C4-2B (cell line): ENCODE data around the gene KIF2A.

Source experiments
- H3K27ac ChIP-seq: fragments of 450-650 bp; 2 replicates; pipeline ENCODE4 v1.5.1; 2017
- ZFX ChIP-seq: fragments of 450-650 bp; IDR thresholded peaks from 2 replicates; pipeline ENCODE4 v1.6.1; 2017
- TF ChIP-seq, protein P1 (sequence below): fragments of 450-650 bp; conservative IDR thresholded peaks from 2 replicates; pipeline ENCODE4 v1.5.1; 2017; ENCODE audit warnings: mild to moderate bottlenecking

KIF2A gene

DNA sequence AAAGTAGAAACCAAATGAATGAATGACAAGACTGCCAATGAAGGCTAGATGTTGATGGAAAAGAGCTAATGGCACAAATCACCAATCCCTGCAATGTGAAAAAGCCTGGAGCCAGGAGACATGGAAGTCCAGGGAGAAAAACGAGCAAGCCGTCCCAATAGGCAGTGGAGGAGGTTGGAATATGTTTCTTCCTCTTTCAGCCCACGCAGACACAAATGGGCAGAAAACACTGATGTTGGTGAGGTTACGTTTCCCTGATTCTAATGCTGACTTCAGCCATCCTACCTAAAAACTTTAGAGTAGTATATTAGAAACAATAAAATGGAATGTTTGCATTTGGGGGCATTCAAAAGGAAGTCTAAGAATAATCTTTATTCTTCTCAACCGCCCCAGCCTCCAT is 23.9 kb upstream of the KIF2A start:
- no peak for TF ChIP-seq ZFX
- TF ChIP-seq, protein P1, sequence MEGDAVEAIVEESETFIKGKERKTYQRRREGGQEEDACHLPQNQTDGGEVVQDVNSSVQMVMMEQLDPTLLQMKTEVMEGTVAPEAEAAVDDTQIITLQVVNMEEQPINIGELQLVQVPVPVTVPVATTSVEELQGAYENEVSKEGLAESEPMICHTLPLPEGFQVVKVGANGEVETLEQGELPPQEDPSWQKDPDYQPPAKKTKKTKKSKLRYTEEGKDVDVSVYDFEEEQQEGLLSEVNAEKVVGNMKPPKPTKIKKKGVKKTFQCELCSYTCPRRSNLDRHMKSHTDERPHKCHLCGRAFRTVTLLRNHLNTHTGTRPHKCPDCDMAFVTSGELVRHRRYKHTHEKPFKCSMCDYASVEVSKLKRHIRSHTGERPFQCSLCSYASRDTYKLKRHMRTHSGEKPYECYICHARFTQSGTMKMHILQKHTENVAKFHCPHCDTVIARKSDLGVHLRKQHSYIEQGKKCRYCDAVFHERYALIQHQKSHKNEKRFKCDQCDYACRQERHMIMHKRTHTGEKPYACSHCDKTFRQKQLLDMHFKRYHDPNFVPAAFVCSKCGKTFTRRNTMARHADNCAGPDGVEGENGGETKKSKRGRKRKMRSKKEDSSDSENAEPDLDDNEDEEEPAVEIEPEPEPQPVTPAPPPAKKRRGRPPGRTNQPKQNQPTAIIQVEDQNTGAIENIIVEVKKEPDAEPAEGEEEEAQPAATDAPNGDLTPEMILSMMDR = no peak
- no peak overlapping the region for H3K27ac ChIP-seq

GRCh38 chr5:62283005-62283404 is 23.0 kb upstream of the KIF2A start:
- no peak for TF ChIP-seq ZFX
- TF ChIP-seq, protein P1 = no peak
- H3K27ac ChIP-seq = no peak overlapping the region

GRCh38 chr5:62283861-62284260 is 22.1 kb upstream of the KIF2A start:
- H3K27ac ChIP-seq = no peak overlapping the region
- TF ChIP-seq, protein P1 = no peak
- no peak for TF ChIP-seq ZFX

- no peak overlapping the region for H3K27ac ChIP-seq
- TF ChIP-seq, protein P1 = no peak
- no peak for TF ChIP-seq ZFX
These were observed 20.8 kb upstream of the KIF2A start for GRCh38 chr5:62284946-62285891.

DNA sequence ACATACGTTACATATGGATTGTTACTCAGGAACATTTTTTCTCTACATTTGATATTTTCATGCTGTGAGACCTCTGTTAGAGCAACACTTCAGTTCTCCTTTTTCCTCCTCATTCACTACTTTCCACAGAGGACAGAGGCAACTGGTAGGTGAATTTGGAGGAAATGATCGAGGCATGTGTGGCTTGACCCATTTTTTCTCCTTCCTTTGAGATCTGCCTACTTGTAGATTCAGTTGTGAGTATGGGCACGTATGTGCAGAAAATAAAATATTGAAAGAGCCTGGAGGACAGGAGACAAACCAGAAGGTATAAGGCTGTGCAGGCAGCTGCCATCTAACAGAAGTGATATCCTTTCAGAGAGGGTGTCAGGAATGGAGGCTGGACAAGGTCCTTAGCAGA is 19.2 kb upstream of the KIF2A start:
- no peak for TF ChIP-seq ZFX
- TF ChIP-seq, protein P1 = no peak
- no peak overlapping the region for H3K27ac ChIP-seq

DNA sequence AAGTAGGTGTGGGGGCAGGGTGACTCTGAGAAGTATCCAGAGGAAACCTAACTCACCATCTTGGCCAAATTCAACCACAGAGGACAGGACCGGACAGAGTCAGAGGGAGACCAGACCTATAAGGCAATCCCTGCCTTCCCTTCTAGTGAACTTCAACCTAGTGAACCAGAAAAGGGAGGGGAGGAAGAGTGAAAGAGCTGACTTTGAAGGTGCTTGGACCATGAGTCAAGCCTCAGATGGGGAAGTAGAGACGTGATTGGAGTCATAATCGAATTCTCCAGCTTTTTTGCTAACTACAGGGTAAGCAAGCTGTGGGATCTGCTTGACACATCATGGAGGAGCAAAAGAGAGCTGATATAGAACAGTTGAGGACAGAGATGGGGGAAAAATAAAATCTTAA is 18.8 kb upstream of the KIF2A start:
- TF ChIP-seq, protein P1 = no peak
- no peak for TF ChIP-seq ZFX
- no peak overlapping the region for H3K27ac ChIP-seq

DNA sequence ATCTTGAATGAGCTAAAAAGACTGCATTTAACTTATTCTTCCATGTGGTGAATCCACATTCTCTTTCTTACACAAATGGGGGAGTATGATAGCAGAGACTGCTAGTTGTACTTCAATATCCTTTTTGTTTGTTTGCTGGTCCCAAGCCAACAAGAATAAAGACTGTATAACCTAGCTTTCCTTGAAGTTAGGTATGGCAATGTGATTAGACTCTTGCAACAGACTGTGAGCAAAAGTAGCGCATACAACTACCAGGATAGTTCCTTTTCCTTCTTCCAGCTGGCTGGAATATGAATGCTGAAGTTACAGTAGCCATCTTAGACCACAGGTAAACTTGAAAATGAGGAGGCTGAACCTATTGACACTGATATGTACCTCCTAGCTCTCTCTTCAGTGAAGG is 17.9 kb upstream of the KIF2A start:
- H3K27ac ChIP-seq = no peak overlapping the region

More for the DNA sequence above, 17.9 kb upstream of the KIF2A start:
- TF ChIP-seq, protein P1 = no peak
- TF ChIP-seq ZFX = no peak
